Measurements from ENCODE around the gene PLOD2.

DNA sequence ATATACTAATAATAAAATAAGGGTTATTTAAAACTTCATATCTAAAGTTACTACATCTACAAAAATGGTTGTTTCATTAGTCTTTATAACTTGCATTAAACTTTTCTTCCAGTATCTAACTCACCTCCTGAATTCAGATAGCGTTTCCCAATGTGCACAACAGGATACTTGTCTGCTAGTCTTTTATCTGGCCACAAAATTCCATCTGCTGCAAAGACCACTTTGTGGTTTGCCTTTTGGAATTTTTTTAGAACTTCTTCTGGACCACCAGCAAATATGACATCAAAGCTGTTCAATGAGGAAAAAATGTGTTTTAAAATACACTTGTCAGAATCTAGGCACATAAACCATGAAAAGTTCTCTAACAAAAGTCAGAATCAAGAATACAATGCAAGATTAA lies 50.8 kb downstream of the PLOD2 start:
- no peak for TF ChIP-seq CTCF (conservative IDR thresholded peaks at IDR 0.05; ENCODE audit: low read length)
- no peak for TF ChIP-seq EZH2phosphoT487 (IDR thresholded peaks at IDR 0.05; ENCODE audit: borderline replicate concordance)
